Stimulated activated CD4-positive, alpha-beta T cell treated with anti-CD3 and anti-CD28 coated beads, Interleukin-12 subunit alpha, Interleukin-12 subunit beta, amount 100 ng/mL, for 24 hours (primary cell): ENCODE data around the gene GLTP.
"Not testable (repeated sequence)": the region's sequence is repeated elsewhere in the genome, so short reads cannot be mapped to it uniquely, and the experiment has no call there.

Experiments used
- DNase-seq, 2 experiments: peaks; one replicate each; pipeline ENCODE4 v3.0.0-alpha.2; 2020; ENCODE audit warnings: low read depth in 2 of 2

Gene GLTP

GRCh38 chr12:109877504-109878246 lies 2.7 kb downstream of the GLTP start:
- no peak for DNase-seq

DNA sequence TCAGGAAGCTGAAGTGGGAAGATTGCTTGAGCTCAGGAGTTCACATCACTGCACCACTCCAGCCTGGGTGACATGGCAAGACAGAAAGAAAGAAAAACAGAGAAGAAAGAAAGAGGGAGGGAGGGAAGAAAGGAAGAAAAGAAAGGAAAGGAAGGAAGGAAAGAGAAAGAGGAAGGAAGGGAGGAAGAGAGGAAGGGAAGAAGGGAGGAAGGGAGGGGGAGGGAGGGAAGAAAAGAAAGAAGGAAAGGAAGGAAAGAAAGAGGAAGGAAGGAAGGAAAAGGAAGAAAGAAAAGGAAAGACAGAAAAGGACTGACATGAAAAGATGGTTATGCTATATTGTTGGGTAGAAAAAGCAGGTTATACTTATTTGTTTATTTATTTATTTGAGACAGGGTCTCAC lies 3.9 kb downstream of the GLTP start:
- DNase-seq, result no peak

- no peak for DNase-seq
Measured at GRCh38 chr12:109875572-109876131, 4.7 kb downstream of the GLTP start.

DNA sequence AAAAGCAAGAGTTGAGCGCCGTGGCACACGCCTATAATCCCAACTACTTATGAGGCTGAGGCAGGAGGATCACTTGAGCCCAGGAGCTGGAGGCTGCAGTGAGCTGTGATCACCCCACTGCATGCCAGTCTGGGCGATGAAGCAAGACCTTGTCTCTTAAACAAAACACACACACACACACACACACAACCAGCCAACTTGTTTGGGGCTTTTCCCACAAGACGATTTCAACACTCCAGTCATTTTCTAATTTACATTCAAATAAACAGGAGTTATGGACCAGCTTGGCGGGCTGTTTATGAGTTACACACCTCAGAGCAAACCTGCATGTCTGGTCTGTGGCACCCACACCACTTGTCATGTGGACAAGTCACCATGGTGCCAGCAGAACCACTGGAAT lies 6.7 kb downstream of the GLTP start:
- DNase-seq, result no peak

GRCh38 chr12:109871668-109872314 lies 8.6 kb downstream of the GLTP start:
- DNase-seq, result no peak

- DNase-seq, result no peak
Measured at GRCh38 chr12:109870648-109871047, 9.7 kb downstream of the GLTP start.

DNA sequence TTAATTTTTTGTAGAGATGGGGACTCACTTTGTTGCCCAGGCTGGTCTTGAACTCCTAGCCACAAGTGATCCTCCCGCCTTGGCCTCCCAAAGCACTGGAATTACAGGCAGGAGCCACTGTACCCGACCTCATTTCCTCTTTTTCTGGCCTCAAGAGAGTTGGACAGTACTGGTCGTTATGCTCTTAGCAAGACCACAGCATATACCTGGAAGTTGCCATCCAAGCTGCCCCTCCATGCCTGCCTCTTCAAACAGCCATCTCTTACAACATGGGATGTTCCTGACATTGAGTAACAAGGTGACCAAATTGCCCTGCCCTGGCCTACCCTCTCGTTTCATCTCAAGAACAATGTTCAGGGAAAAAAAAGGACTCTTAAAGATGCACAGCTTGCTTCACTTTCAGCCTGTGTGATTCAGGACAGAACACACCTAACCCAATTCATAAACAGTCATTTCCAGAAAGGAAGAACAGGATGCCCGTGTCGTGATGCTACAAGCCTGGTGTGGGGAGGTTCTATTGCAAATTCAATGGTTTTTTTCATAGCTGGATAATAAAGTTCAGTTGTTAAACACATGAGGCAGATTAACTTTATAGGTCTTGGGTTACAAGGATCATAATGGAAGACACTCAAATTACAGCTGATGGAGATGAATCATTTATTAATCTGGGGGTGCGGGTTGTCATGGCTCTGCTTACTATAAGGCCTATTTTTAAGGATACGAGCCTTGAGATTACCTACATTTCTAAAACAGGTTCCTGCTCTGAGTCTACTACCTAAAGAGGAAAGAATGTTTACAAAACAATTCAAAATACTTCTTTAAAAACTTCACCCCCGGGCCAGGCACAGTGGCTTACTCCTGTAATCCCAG lies 11.9 kb downstream of the GLTP start:
- no peak for DNase-seq

- no peak for DNase-seq
Measured at GRCh38 chr12:109864916-109865315, 15.4 kb downstream of the GLTP start.

DNA sequence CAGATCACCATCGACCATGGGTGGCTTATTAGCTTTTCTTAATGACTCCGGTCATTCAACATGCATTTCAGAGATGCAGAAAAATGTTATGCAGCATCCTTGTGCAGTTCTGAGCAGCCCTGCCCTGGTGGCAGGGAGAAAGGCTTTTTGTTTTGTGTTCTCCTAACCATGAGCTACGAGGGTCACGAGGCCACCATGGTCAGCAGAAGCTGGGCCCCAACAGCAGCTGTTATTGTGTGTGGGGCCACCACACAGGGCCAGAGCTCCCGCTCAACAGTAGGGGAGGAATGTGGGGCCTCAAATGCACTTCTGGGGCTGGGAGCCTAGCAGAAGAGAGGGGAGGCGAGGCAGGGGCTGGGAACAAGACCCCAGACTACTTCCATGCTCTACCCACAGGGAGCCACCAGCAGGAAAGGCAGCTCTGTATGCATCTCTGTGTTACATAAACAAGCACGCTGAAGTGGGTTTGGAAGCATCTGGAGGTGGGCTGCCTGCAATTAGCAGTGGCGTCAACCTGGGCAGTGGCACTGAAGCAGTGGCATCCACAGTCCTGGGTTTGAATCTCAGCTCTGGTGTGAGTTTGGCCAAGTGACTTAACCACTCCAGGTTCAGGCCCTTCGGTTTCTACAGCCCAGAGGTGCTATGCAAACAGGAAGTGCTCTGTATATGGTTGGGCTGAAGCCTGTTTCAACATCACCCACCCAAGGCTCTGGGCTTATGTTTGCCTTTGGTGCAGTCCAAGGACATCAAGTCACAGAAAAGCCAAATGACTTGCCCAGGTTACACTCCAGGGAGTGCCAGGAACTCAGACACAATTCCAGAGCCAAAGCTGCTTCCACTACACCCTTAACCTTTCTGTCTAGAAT lies 16.3 kb downstream of the GLTP start:
- DNase-seq, result no peak

DNA sequence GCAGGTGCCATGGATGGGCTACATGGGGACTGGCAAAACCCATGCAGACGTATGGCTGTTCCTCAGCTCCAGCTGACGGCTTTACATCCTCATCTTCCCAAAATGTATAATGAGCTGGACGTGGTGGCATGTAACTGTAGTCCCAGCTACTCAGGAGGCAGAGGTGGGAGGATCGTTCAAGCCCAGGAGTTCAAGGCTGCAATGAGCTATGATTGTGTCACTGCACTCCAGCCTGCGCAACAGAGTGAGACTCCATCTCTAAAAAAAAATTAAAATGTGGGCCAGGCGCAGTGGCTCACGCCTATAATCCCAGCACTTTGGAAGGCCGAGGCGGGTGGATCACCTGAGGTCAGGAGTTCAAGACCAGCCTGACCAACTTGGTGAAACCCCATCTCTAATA lies 17.9 kb downstream of the GLTP start:
- not testable (repeated sequence) for DNase-seq

DNA sequence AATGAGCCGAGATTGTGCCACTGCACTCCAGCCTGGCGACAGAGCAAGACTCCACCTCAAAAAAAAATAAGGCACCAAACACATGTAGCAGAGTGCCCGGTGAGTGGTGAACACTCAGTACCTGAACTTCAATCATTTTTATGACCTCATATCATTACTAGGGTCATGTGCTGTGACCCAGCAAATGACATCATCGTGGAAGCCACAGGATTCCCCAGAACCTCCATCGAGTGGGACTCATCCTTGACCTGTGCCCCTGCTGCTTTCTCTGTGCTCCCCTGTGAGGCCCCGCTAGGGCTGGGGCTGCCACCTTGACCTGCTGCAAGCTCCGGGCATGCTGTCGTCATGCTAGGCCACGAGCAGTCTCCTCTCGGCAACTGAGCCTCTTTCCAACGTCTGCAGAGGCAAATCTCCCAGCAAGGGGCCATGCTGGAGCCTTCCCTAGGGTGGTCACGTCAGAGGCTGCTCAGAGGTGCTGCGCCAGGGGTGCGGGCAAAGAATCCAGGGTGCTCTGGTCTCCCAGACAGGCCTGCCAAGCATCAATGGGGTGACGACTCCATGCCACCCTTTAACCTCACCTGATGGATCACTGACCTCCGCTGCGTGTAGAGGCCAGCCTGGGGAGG lies 18.5 kb downstream of the GLTP start:
- no peak for DNase-seq

- no peak for DNase-seq
Measured at GRCh38 chr12:109860977-109861376, 19.4 kb downstream of the GLTP start.

- DNase-seq, result no peak
Measured at GRCh38 chr12:109858764-109859163, 21.6 kb downstream of the GLTP start.

DNA sequence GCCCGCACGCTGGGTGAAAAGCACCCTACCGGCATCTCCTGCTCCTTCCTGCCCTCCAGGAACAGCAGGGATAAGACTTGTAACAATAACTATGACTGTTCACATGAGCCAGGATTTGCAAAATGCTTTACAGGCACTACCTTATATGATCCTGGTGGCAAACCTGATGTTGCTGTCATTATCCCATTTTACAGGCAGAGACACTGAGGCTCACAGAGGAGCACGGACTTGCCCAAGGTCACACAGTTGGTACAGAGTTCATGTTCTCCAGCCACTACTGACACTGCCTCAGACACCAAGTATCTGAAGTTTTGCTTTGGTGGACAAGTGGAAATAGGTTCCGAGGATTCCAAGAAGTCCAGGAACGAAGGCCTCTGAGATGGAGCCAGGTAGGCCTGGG lies 22.6 kb downstream of the GLTP start:
- DNase-seq, result no peak

GRCh38 chr12:109855377-109855776 lies 25.0 kb downstream of the GLTP start:
- DNase-seq, result no peak

DNA sequence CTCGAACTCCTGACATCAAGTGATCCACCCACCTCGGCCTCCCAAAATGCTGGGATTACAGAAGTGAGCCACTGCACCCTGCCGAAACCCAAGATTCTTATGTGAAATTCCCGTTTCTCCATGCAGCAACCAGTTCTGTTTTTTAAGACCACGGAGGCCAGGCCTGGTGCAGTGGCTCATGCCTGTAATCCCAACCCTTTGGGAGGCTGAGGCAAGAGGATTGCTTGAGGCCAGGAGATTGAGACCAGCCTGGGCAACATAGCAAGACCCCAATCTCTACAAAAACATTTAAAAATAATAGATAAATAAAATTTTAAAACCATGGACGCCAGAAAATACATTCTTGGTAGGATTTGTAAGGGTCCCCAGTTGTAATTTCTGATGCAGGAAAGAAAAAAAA lies 29.8 kb downstream of the GLTP start:
- DNase-seq, result not testable (repeated sequence)

DNA sequence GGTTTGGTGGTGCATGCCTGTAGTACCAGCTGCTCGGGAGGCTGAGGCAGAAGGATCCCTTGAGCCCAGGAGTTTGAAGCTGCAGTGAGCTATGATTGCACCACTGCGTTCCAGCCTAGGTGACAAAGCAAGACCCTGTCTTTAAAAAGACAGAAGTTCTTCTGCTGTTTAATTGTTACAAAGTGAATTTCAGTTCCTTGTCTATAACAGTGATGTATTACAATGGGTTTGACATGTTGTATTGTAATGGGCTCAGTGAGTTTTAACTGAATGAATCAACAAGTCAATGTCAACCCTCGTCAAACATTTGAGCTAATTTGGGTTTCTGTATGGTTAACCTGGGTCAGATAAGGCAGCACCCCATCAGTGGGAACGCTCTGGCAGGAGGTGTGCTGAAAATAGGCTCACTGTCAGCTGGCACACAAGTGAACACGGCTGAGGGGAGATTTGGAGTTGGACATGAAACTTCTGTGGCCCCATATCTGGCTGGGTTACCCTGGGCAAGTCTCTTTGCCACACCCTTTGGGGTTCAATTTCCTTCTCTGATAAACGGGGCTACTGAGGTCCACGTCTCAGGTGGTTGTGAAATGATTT lies 33.1 kb downstream of the GLTP start:
- DNase-seq, result no peak

DNA sequence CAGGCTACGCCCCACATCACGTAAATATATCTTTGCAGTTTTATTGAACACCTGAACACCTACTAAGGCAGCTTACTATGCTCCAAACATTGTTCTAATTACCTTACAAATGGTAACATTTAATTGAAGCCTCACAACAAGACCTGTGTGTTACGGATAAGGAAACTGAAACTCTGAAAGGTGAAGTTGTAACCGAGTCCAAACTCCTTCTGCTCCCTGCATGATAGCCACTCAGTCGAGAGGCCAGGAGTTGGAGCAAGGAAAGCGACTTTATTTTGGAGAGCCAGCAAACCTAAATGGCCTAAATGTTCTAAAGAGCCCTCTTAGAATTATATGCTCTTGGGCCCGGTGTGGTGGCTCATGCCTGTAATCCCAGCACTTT lies 34.5 kb downstream of the GLTP start:
- DNase-seq, result no peak

GRCh38 chr12:109844983-109845823 lies 35.1 kb downstream of the GLTP start:
- peak; percentile 78 to 89 for DNase-seq

DNA sequence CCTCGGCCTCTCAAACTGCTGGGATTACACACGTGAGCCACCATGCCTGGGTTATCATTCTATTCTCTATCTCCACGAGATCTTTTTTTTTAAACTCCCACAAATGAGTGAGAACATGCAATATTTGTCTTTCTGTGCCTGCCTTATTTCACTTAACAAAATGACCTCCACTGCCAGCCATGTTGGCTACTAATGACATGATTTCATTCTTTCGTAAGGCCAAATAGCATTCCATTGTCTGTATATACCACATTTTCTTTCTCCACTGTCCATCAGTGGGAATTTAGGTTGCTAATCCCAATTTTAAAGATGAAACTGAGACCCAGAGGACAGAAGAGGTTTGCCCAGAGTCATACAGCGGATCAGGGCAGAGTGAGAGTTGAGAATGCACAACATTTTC lies 36.2 kb downstream of the GLTP start:
- DNase-seq, result no peak
